IMR-90 (cell line): Measurements from ENCODE around the gene USP6NL. TPM values are rescaled to one million over a fixed set of nuclear protein-coding genes. Genes with fewer than 3 reads are reported as not detected.

ENCODE experiments used
- ATAC-seq: fragments of 200-7000 bp; cut with Tn5 transposase; 2 replicates; pipeline ENCODE4 v1.9.1; 2020; ENCODE audit warnings: low read depth, mild to moderate bottlenecking, moderate library complexity
- BruUV-seq: library from RNA; stranded (reverse); fragments of 400-500 nt; replicated peaks from 2 replicates; lab custom pipeline; 2021; lab: Mats Ljungman, UMichigan
- CTCF ChIA-PET: fragments of 300-600 bp; formaldehyde crosslinking; extraction: SDS; loops from one replicate; lab custom pipeline; 2021; ENCODE audit warnings: antibody characterized with exemption; lab: Yijun Ruan, JAX
- POLR2A ChIA-PET: fragments of 300-600 bp; sonication (Branson Sonifier 250); formaldehyde crosslinking; loops from one replicate; lab custom pipeline; 2022; ENCODE audit warnings: antibody characterized with exemption; ENCODE audit not compliant: unreplicated experiment; lab: Charles Lee
- DNase-seq: peaks from one replicate; pipeline ENCODE4 v3.0.0; 2013
- H2AFZ ChIP-seq: replicated peaks from 2 replicates; pipeline ENCODE3; 2013; ENCODE audit warnings: low read length, mild to moderate bottlenecking; ENCODE audit not compliant: poor library complexity
- H2AK5ac ChIP-seq: 2 replicates; pipeline ENCODE4 v1.6.1; 2013; ENCODE audit warnings: low read depth, low read length, inconsistent platforms
- H2AK9ac ChIP-seq: replicated peaks from 2 replicates; pipeline ENCODE3; 2013; ENCODE audit warnings: mild to moderate bottlenecking, low read depth, low read length, moderate library complexity; ENCODE audit not compliant: poor library complexity
- H2BK120ac ChIP-seq: 2 replicates; pipeline ENCODE4 v1.6.1; 2013; ENCODE audit warnings: low read depth, low read length, inconsistent platforms
- H2BK15ac ChIP-seq: 3 replicates; pipeline ENCODE4 v1.6.1; 2013; ENCODE audit warnings: low read depth, low read length, inconsistent platforms
- H2BK20ac ChIP-seq: 2 replicates; pipeline ENCODE4 v1.6.1; 2013; ENCODE audit warnings: low read depth, mild to moderate bottlenecking, inconsistent platforms, low read length, moderate library complexity
- H2BK5ac ChIP-seq: 2 replicates; pipeline ENCODE4 v1.6.1; 2013; ENCODE audit warnings: mild to moderate bottlenecking, low read depth, low read length, inconsistent platforms; ENCODE audit not compliant: poor library complexity, severe bottlenecking
- H3K14ac ChIP-seq: replicated peaks from 2 replicates; pipeline ENCODE4 v1.6.1; 2013; ENCODE audit warnings: low read depth, low read length, inconsistent platforms
- H3K18ac ChIP-seq: 2 replicates; pipeline ENCODE4 v1.6.1; 2013; ENCODE audit warnings: low read depth, low read length, control low read depth
- H3K23ac ChIP-seq: 2 replicates; pipeline ENCODE4 v1.6.1; 2013; ENCODE audit warnings: low read depth, low read length, inconsistent platforms
- H3K27ac ChIP-seq: 2 replicates; pipeline ENCODE4 v1.5.1; 2013; ENCODE audit warnings: mild to moderate bottlenecking, control low read depth, low read length; ENCODE audit not compliant: insufficient read depth
- H3K27me3 ChIP-seq: 2 replicates; pipeline ENCODE4 v1.6.1; 2013; ENCODE audit warnings: low read length; ENCODE audit not compliant: control insufficient read depth, insufficient read depth
- H3K36me3 ChIP-seq: 2 replicates; pipeline ENCODE4 v1.6.1; 2013; ENCODE audit warnings: low read length, mixed read lengths; ENCODE audit not compliant: control insufficient read depth, insufficient read depth
- H3K4ac ChIP-seq: 2 replicates; pipeline ENCODE4 v1.6.1; 2013; ENCODE audit warnings: low read depth, low read length, inconsistent platforms
- H3K4me1 ChIP-seq: 2 replicates; pipeline ENCODE4 v1.6.1; 2013; ENCODE audit warnings: low read length, mixed read lengths; ENCODE audit not compliant: control insufficient read depth, insufficient read depth
- H3K4me2 ChIP-seq: 2 replicates; pipeline ENCODE4 v1.6.1; 2013; ENCODE audit warnings: low read depth, mild to moderate bottlenecking, control low read depth, low read length, moderate library complexity
- H3K4me3 ChIP-seq: 2 replicates; pipeline ENCODE4 v1.5.1; 2013; ENCODE audit warnings: low read depth, mild to moderate bottlenecking, control low read depth, low read length, moderate library complexity; ENCODE audit not compliant: insufficient read depth
- H3K56ac ChIP-seq: 2 replicates; pipeline ENCODE4 v1.6.1; 2013; ENCODE audit warnings: low read length, inconsistent platforms; ENCODE audit not compliant: insufficient read depth; ENCODE audit errors: extremely low read depth
- H3K79me1 ChIP-seq, 2 experiments: 2 replicates each; pipeline ENCODE4 v1.6.1; 2013; ENCODE audit warnings: low read length in 2 of 2, inconsistent platforms in 1 of 2, low read depth in 1 of 2
- H3K9ac ChIP-seq: 2 replicates; pipeline ENCODE4 v1.6.1; 2013; ENCODE audit warnings: low read depth, low read length, control low read depth
- H3K9me1 ChIP-seq: 2 replicates; pipeline ENCODE4 v1.6.1; 2013; ENCODE audit warnings: low read length, inconsistent platforms; ENCODE audit not compliant: insufficient read depth
- H3K9me3 ChIP-seq: 2 replicates; pipeline ENCODE4 v1.6.1; 2013; ENCODE audit warnings: low read length; ENCODE audit not compliant: control insufficient read depth, insufficient read depth
- H4K20me1 ChIP-seq: 2 replicates; pipeline ENCODE4 v1.6.1; 2013; ENCODE audit warnings: low read length, inconsistent platforms; ENCODE audit not compliant: insufficient read depth
- H4K5ac ChIP-seq: 2 replicates; pipeline ENCODE4 v1.6.1; 2013; ENCODE audit warnings: mild to moderate bottlenecking, low read depth, low read length, control low read depth
- H4K8ac ChIP-seq, 2 experiments: 2 replicates each; pipeline ENCODE4 v1.6.1; 2013; ENCODE audit warnings: low read depth in 2 of 2, low read length in 2 of 2, control low read depth in 1 of 2, inconsistent platforms in 1 of 2
- H4K91ac ChIP-seq: 2 replicates; pipeline ENCODE4 v1.6.1; 2013; ENCODE audit warnings: low read depth, low read length, inconsistent platforms; ENCODE audit not compliant: insufficient read depth
- CEBPB ChIP-seq: IDR thresholded peaks from 2 replicates; pipeline ENCODE4 v1.6.1; 2012; ENCODE audit warnings: low read depth, low read length, improper control_type of control experiment
- ELK1 ChIP-seq: fragments of 150-350 bp; IDR thresholded peaks from 2 replicates; pipeline ENCODE4 v1.6.1; 2016; ENCODE audit warnings: low read depth, mild to moderate bottlenecking, low read length, moderate library complexity, borderline replicate concordance
- MAZ ChIP-seq: IDR thresholded peaks from 2 replicates; pipeline ENCODE4 v1.6.1; 2012; ENCODE audit warnings: low read depth, mild to moderate bottlenecking, low read length, improper control_type of control experiment, moderate library complexity, borderline replicate concordance
- NFE2L2 ChIP-seq: fragments of 150-350 bp; IDR thresholded peaks from 2 replicates; pipeline ENCODE4 v1.6.1; 2016; ENCODE audit warnings: low read depth, mild to moderate bottlenecking, low read length
- POLR2A ChIP-seq: IDR thresholded peaks from 2 replicates; pipeline ENCODE4 v1.6.1; 2012; ENCODE audit warnings: mild to moderate bottlenecking, low read depth, low read length
- WGBS, 2 experiments: methylation state at CpG; one replicate each; pipeline versions ENCODE4 v1.1.5 to v1.1.7; 2013; ENCODE audit warnings: missing lambda C conversion rate in 2 of 2; ENCODE audit not compliant: insufficient read length in 1 of 2; ENCODE audit errors: extremely low coverage in 2 of 2; 5-methylcytosine and 5-hydroxymethylcytosine counted together
- dilution Hi-C: fragments of 300-500 bp; cut with HindIII; formaldehyde crosslinking; loops from one replicate; pipeline ENCODE4 v1.14.3; 2018; ENCODE audit warnings: low sequenced_read_pairs; ENCODE audit not compliant: unreplicated experiment
- in situ Hi-C: fragments of 300-500 bp; cut with MboI; formaldehyde crosslinking; loops from 3 replicates; pipeline ENCODE4 v1.14.3; 2019; ENCODE audit warnings: low sequenced_read_pairs, inconsistent platforms, mixed read lengths
- intact Hi-C: fragments of 100-400 bp; cut with micrococcal nuclease; formaldehyde crosslinking; loops from 2 replicates; pipeline ENCODE4 v1.10.0; 2022
- polyA plus RNA-seq, 3 experiments: library from polyadenylated mRNA; depleted of rRNA; stranded (reverse); fragments of >200 nt; gene quantifications; 2 replicates each; pipeline ENCODE4 v1.2.3, GENCODE V29; 2012; ENCODE audit warnings: low replicate concordance in 1 of 3
- total RNA-seq: library from RNA; depleted of rRNA; stranded (reverse); fragments of >200 nt; gene quantifications from 2 replicates; pipeline ENCODE4 v1.2.3, GENCODE V29; 2012
- TF ChIP-seq, protein P1 (sequence below): conservative IDR thresholded peaks from 2 replicates; pipeline ENCODE4 v1.5.1; 2012; ENCODE audit warnings: mild to moderate bottlenecking, low read depth, low read length, improper control_type of control experiment

USP6NL gene
- total and polyA plus RNA-seq, 2 of the 4 experiments (the other 2 are of a cell fraction), result 7.8 to 9.1 TPM

DNA sequence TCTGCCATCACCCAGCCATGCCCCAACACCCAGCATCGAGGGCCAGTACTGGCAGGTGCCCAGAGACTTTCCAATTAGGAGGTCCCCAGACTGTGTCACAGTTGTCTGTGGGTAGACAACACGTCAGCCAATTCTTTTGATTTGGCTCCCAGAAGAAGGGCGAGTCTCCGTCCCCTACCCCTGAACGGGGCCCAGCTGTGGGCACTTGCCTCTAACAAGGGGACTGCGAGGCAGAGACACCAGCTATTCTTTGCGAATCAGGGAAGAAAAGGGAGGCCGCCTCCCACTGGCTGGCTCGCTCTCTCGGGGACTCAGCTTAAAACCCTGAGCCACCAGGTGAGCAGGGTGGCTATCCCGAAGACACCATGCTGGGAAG, 167.3 kb downstream of the USP6NL start:
- Histone ChIP-seq H3K14ac (no peak overlapping the region), H2BK120ac (no peak overlapping the region), H3K18ac (no peak overlapping the region), H3K23ac (no peak overlapping the region), H2AFZ (no peak overlapping the region), H2BK5ac (no peak overlapping the region), H3K79me1 (no peaks in the 10 kb centered on the region), H2BK20ac (no peak overlapping the region), H3K27ac (no peak overlapping the region), H3K56ac (no peak overlapping the region), H2AK9ac (no peak overlapping the region), H4K20me1 (no peaks in the 10 kb centered on the region), H2BK15ac (no peak overlapping the region), H3K9ac (no peak overlapping the region), H3K4me2 (no peak overlapping the region), H4K8ac (no peak overlapping the region), H3K9me1 (no peaks in the 10 kb centered on the region), H3K4me1 (no peaks in the 10 kb centered on the region), H3K4me3 (no peak overlapping the region), H3K27me3 (peaks cover 9% of the 10 kb centered on the region; the same call in 1 of the 2 replicates), H2AK5ac (no peak overlapping the region), H3K9me3 (no peaks in the 10 kb centered on the region), H3K4ac (no peak overlapping the region), H4K5ac (no peak overlapping the region), H3K36me3 (no peaks in the 10 kb centered on the region), H4K91ac (no peak overlapping the region)
- ATAC-seq, result no peak
- no TSS peak for BruUV-seq
- ChIA-PET CTCF (interaction anchor here (0.5 kb wide), 1 partner anchor 458 kb away, joined by 4 read pairs; no protein-coding TSS in a partner anchor), POLR2A (no interaction called here)
- 75% methylated on average over 6 of the region's 11 CpGs; no CpG with 5 or more reads in 1 of the 2 experiments for WGBS, 2 experiments
- no peak for TF ChIP-seq MAZ
- TF ChIP-seq, protein P1, sequence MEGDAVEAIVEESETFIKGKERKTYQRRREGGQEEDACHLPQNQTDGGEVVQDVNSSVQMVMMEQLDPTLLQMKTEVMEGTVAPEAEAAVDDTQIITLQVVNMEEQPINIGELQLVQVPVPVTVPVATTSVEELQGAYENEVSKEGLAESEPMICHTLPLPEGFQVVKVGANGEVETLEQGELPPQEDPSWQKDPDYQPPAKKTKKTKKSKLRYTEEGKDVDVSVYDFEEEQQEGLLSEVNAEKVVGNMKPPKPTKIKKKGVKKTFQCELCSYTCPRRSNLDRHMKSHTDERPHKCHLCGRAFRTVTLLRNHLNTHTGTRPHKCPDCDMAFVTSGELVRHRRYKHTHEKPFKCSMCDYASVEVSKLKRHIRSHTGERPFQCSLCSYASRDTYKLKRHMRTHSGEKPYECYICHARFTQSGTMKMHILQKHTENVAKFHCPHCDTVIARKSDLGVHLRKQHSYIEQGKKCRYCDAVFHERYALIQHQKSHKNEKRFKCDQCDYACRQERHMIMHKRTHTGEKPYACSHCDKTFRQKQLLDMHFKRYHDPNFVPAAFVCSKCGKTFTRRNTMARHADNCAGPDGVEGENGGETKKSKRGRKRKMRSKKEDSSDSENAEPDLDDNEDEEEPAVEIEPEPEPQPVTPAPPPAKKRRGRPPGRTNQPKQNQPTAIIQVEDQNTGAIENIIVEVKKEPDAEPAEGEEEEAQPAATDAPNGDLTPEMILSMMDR, result no peak
- no peak for TF ChIP-seq NFE2L2
- TF ChIP-seq POLR2A, result no peak
- TF ChIP-seq ELK1, result no peak
- no peak for TF ChIP-seq CEBPB
- dilution Hi-C loops (no loop called here), intact Hi-C loops (no loop called here), in situ Hi-C loops (no loop called here)
- no peak for DNase-seq
